ENCODE data around the gene CCDC50.

GRCh38 chr3:191409791-191410359, 80.7 kb downstream of the CCDC50 start:
- TF ChIP-seq CTCF (IDR thresholded peaks at IDR 0.05) (no peak), POLR2AphosphoS5 (IDR thresholded peaks at IDR 0.05) (no peak)

Data from upper lobe of left lung (tissue), 4 donors.